B cell (primary cell): ENCODE measurements around the gene C9orf152. TPM values are rescaled to one million over a fixed set of nuclear protein-coding genes. Genes with fewer than 3 reads are reported as not detected.

Experiments
- ATAC-seq: fragments of 200-7000 bp; cut with Tn5 transposase; one replicate; pipeline ENCODE4 v1.10.0; 2021; ENCODE audit warnings: low read depth, mild to moderate bottlenecking, moderate number of reproducible peaks, moderate library complexity
- CTCF ChIA-PET: fragments of 350-600 bp; sonication (Branson Sonifier 250); formaldehyde crosslinking; loops from one replicate; lab custom pipeline; 2021; ENCODE audit warnings: antibody characterized with exemption, inconsistent platforms; lab: Charles Lee
- POLR2A ChIA-PET: fragments of 350-600 bp; sonication (Branson Sonifier 250); formaldehyde crosslinking; loops from one replicate; lab custom pipeline; 2021; ENCODE audit warnings: antibody characterized with exemption; lab: Charles Lee
- DNase-seq: peaks from one replicate; pipeline ENCODE4 v3.0.0; 2013
- H2AFZ ChIP-seq: 2 replicates; pipeline ENCODE4 v1.6.1; 2012; ENCODE audit warnings: mild to moderate bottlenecking, low read depth, low read length; ENCODE audit not compliant: insufficient read depth, poor library complexity, severe bottlenecking
- H3K27ac ChIP-seq, 2 donors: 1 replicate in 1 of 2; 2 replicates in 1 of 2; pipeline ENCODE4 v1.5.1; 2012 to 2013; ENCODE audit warnings: low read length in 2 of 2, mild to moderate bottlenecking in 2 of 2, moderate library complexity in 1 of 2
- H3K27me3 ChIP-seq, 4 experiments: fragments of 200-600 bp in 1 of 4; sonication (generic) in 1 of 4; replicated peaks in 1 of 4; 1 replicate in 2 of 4; 2 replicates in 2 of 4; pipeline versions ENCODE4 v1.6.1 to v1.7.0; 2013 to 2016; ENCODE audit warnings: low read length in 3 of 4, mild to moderate bottlenecking in 2 of 4, mixed read lengths in 1 of 4, moderate library complexity in 1 of 4; ENCODE audit not compliant: insufficient read depth in 4 of 4, control insufficient read depth in 3 of 4; ENCODE audit errors: control extremely low read depth in 1 of 4
- H3K36me3 ChIP-seq, 2 experiments: replicated peaks in 1 of 2; 1 replicate in 1 of 2; 2 replicates in 1 of 2; pipeline versions ENCODE4 v1.6.1 to v1.7.1; 2013; ENCODE audit warnings: low read length in 1 of 2; ENCODE audit not compliant: insufficient read depth in 2 of 2, control insufficient read depth in 1 of 2; ENCODE audit errors: control extremely low read depth in 1 of 2, extremely low read depth in 1 of 2
- H3K4me1 ChIP-seq, 2 donors: fragments of 200-600 bp in 1 of 2; sonication (generic) in 1 of 2; 1 replicate in 1 of 2; 2 replicates in 1 of 2; pipeline versions ENCODE4 v1.5.1 to v1.6.1; 2013 to 2017; ENCODE audit warnings: low read length in 2 of 2; ENCODE audit not compliant: control insufficient read depth in 2 of 2, insufficient read depth in 2 of 2
- H3K4me2 ChIP-seq: replicated peaks from 2 replicates; pipeline ENCODE3; 2012; ENCODE audit warnings: mild to moderate bottlenecking, low read depth, low read length; ENCODE audit not compliant: poor library complexity, severe bottlenecking
- H3K4me3 ChIP-seq, 5 experiments: fragments of 200-600 bp in 1 of 5; sonication (generic) in 1 of 5; 1 replicate in 3 of 5; 2 replicates in 2 of 5; pipeline versions ENCODE4 v1.5.1 to v1.7.0; 2011 to 2016; ENCODE audit warnings: low read length in 4 of 5, mild to moderate bottlenecking in 4 of 5, low read depth in 2 of 5, control low read depth in 1 of 5, moderate library complexity in 1 of 5; ENCODE audit not compliant: insufficient read depth in 1 of 5; ENCODE audit errors: control extremely low read depth in 1 of 5, extremely low read depth in 1 of 5
- H3K79me2 ChIP-seq: fragments of 200-600 bp; sonication (generic); one replicate; pipeline ENCODE4 v1.6.0; 2016; ENCODE audit warnings: low read length; ENCODE audit not compliant: control insufficient read depth, insufficient read depth
- H3K9ac ChIP-seq: fragments of 200-600 bp; sonication (generic); 2 replicates; pipeline ENCODE4 v1.6.1; 2017; ENCODE audit warnings: mild to moderate bottlenecking, low read length, moderate library complexity
- H3K9me3 ChIP-seq, 3 donors: one replicate each; pipeline versions ENCODE4 v1.6.1 to v1.7.1; 2013; ENCODE audit warnings: low read length in 2 of 3; ENCODE audit not compliant: control insufficient read depth in 2 of 3, insufficient read depth in 1 of 3; ENCODE audit errors: control extremely low read depth in 1 of 3
- H4K20me1 ChIP-seq: 2 replicates; pipeline ENCODE4 v1.6.0; 2012; ENCODE audit warnings: mild to moderate bottlenecking, low read length; ENCODE audit not compliant: insufficient read depth, control insufficient read depth, poor library complexity, severe bottlenecking
- H3K27ac Mint-ChIP-seq: one replicate; pipeline ENCODE4 v1.8.0; 2021; ENCODE audit warnings: mixed read lengths
- H3K27me3 Mint-ChIP-seq: one replicate; pipeline ENCODE4 v1.8.0; 2021; ENCODE audit warnings: mixed read lengths
- H3K4me1 Mint-ChIP-seq: one replicate; pipeline ENCODE4 v1.8.0; 2021; ENCODE audit warnings: mixed read lengths
- H3K4me3 Mint-ChIP-seq: one replicate; pipeline ENCODE4 v1.8.0; 2021; ENCODE audit warnings: mixed read lengths
- H3K9me3 Mint-ChIP-seq: one replicate; pipeline ENCODE4 v1.8.0; 2022; ENCODE audit warnings: mixed read lengths; ENCODE audit not compliant: insufficient read depth
- CTCF ChIP-seq: fragments of 200-600 bp; IDR thresholded peaks from one replicate; pipeline ENCODE4 v1.8.0; 2022; ENCODE audit warnings: antibody characterized with exemption, mild to moderate bottlenecking
- EZH2 ChIP-seq: IDR thresholded peaks from 2 replicates; pipeline ENCODE4 v1.6.1; 2012; ENCODE audit warnings: borderline replicate concordance, low read depth, mild to moderate bottlenecking, moderate library complexity, low read length; ENCODE audit not compliant: insufficient read depth, poor library complexity, severe bottlenecking
- WGBS: methylation state at CpG from one replicate; pipeline ENCODE4 v1.1.5; 2013; ENCODE audit warnings: missing lambda C conversion rate; ENCODE audit not compliant: insufficient coverage; 5-methylcytosine and 5-hydroxymethylcytosine counted together
- intact Hi-C: fragments of 100-400 bp; cut with micrococcal nuclease; formaldehyde crosslinking; loops from one replicate; pipeline ENCODE4 v1.10.0; 2022
- polyA plus RNA-seq: library from polyadenylated mRNA; depleted of rRNA; stranded (reverse); fragments of >200 nt; gene quantifications from 2 replicates; pipeline ENCODE4 v1.2.3, GENCODE V29; 2012
- total RNA-seq, 2 donors: library from RNA; stranded (reverse); fragments of 120-200 nt in 1 of 2; gene quantifications; 1 replicate in 1 of 2; 2 replicates in 1 of 2; pipeline versions ENCODE4 v1.2.3 to v1.2.4, GENCODE V29; 2013 to 2022

The C9orf152 gene
- total and polyA plus RNA-seq, 2 donors (not counting 1 experiment from before 2014, with no cell fraction given) = not detected

DNA sequence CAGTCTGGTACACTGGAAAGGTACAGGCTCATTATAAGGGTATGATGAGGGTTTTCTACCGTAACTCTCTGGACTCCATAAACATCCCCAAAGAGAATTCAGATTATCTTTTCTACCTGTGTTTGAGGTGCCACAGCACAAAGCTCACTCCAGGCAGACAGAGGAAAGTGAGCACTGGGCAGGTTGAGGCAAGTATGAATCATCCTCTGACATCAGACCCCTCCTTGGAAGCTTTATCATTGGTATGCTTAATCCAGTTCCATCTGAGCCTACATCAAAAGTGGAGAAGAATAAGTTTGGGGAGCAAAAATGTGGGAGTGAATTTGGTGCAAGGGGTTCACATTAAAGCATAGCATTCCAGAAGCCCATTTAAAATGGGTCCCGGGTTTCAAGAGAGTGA is 21.7 kb downstream of the C9orf152 start:
- DNase-seq = no peak
- peaks cover 6% of the 10 kb centered on the region for H3K27me3 Mint-ChIP-seq
- WGBS = 100% methylated on average over 1 of the region's 2 CpGs
- H2AFZ ChIP-seq = no peak overlapping the region
- no peak overlapping the region for H3K4me3 Mint-ChIP-seq
- ChIA-PET CTCF (interaction anchor here (2.3 to 3.4 kb wide), 2 partner anchors 32 to 279 kb away, joined by 5 to 33 read pairs; no protein-coding TSS in a partner anchor), POLR2A (no interaction called here)
- H3K9ac ChIP-seq = no peak overlapping the region
- peaks cover 6 to 8% of the 10 kb centered on the region in 2 donors for H3K4me1 ChIP-seq
- H3K27me3 ChIP-seq = no peaks in the 10 kb centered on the region
- H3K4me3 ChIP-seq = no peak overlapping the region
- intact Hi-C loops = no loop called here
- no peaks in the 10 kb centered on the region for H3K9me3 Mint-ChIP-seq
- no peaks in the 10 kb centered on the region for H3K79me2 ChIP-seq
- peaks cover 0 to 2% (median 0%) of the 10 kb centered on the region in 3 donors for H3K9me3 ChIP-seq
- TF ChIP-seq CTCF (no peak), EZH2 (no peak)
- no peak overlapping the region for H3K27ac Mint-ChIP-seq
- H3K36me3 ChIP-seq = no peaks in the 10 kb centered on the region
- H4K20me1 ChIP-seq = no peaks in the 10 kb centered on the region
- ATAC-seq = no peak
- H3K27ac ChIP-seq = no peak overlapping the region
- no peak overlapping the region for H3K4me2 ChIP-seq
- peaks cover 11% of the 10 kb centered on the region for H3K4me1 Mint-ChIP-seq

- TF ChIP-seq CTCF = no peak
- no peak for TF ChIP-seq EZH2
- H4K20me1 ChIP-seq = no peaks in the 10 kb centered on the region
- intact Hi-C loops = no loop called here
- Mint-ChIP-seq H3K4me1 (peaks cover 11% of the 10 kb centered on the region), H3K27ac (no peak overlapping the region), H3K4me3 (no peak overlapping the region), H3K9me3 (peaks cover 3% of the 10 kb centered on the region), H3K27me3 (peaks cover 6% of the 10 kb centered on the region)
- ATAC-seq = no peak
- H3K27me3 ChIP-seq = no peaks in the 10 kb centered on the region
- ChIA-PET CTCF (interaction anchor here (2.3 to 3.4 kb wide), 3 partner anchors 8 to 279 kb away, joined by 5 to 33 read pairs (median 20); no protein-coding TSS in a partner anchor), POLR2A (no interaction called here)
- peaks cover 0 to 6% (median 0%) of the 10 kb centered on the region in 3 donors for H3K9me3 ChIP-seq
- no peak overlapping the region for H3K4me3 ChIP-seq
- H3K79me2 ChIP-seq = no peaks in the 10 kb centered on the region
- no peak overlapping the region for H3K27ac ChIP-seq
- H3K36me3 ChIP-seq = no peaks in the 10 kb centered on the region
- H3K4me1 ChIP-seq = peaks cover 6 to 8% of the 10 kb centered on the region in 2 donors
- DNase-seq = no peak
- 100% methylated on average over 1 of the region's 2 CpGs for WGBS
- H3K9ac ChIP-seq = no peak overlapping the region
- no peak overlapping the region for H2AFZ ChIP-seq
- H3K4me2 ChIP-seq = no peak overlapping the region
Observed at GRCh38 chr9:110185806-110186205, 22.2 kb downstream of the C9orf152 start.
